Stimulated activated CD4-positive, alpha-beta T cell treated with anti-CD3 and anti-CD28 coated beads, Interleukin-1b, Interleukin-23, amount 100 ng/mL, for 48 hours (primary cell): Measurements from ENCODE around the gene GEMIN4.
"Not testable (repeated sequence)": the region's sequence is repeated elsewhere in the genome, so short reads cannot be mapped to it uniquely, and the experiment has no call there.

Experiments
- DNase-seq: peaks from one replicate; pipeline ENCODE4 v3.0.0-alpha.2; 2020

The GEMIN4 gene

DNA sequence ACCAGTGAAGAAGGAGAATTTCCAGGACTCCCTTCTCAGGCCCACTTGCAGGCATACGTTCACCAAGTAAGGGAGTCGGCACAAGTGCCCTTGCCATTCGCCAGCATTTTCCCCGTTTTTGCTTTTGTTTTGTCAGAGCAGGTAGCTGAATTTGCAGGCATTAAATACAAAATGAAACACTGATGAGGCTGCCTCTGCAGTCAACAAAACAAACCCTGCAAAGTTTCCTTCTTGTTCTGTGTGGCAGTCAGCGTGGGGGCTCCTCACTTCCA lies 22.2 kb upstream of the GEMIN4 start:
- no peak for DNase-seq

DNA sequence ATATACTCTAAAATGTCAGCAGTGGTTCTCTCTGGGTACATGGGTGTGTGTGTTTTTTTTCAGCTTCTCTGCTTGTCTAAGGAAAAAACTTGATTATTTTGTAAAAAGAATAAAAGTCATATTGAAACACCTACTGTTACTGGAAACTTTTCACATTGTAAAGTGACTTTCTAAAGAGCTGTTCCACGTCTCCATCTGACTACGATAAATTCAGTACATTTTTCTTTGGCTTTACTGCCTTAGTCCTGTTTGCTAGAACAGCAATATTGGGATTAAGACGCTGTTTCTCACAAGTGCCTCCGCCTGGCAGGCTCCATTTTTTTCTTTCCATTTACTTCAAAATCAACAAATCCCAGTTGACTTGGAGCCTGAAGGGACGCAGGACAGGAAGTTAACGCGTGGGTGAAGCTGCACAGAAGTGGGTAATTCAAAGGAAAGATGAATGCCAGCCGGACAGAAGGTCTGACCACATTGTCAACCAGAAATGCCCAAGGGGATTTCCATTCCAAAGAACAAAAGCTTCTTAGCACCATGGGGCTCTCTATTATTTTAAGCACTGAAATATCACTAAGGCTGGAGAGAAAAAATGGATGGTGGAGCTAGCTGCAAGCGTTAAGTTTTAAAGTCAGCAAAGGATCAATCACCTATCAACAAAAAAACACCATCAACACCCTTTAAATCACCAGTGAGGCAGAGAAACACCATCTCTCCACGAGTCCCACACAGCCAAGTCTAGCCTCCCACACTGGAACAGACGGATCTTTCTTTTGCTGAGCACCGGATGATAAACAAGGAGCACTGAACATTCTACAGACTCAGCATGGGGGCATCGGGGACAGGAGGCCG lies 21.6 kb upstream of the GEMIN4 start:
- no peak for DNase-seq

DNA sequence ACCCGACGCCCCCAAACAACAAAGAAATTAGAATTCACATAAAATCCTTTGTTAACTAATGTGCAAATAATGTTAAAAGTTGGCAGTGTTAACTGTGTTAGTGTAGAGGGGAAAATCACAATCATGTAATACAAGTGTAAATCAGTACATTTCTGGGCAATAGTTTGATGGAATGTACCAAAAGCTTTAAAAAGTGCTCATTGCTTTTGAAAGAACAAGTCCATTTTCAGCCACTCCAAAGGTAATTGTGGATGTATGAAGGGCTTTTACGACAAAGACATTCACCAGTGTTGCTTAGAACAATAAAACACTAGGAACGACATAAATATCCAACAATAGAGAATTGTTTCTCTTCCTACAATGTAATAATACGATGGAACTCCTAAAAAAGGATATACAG lies 21.0 kb upstream of the GEMIN4 start:
- DNase-seq, result no peak

DNA sequence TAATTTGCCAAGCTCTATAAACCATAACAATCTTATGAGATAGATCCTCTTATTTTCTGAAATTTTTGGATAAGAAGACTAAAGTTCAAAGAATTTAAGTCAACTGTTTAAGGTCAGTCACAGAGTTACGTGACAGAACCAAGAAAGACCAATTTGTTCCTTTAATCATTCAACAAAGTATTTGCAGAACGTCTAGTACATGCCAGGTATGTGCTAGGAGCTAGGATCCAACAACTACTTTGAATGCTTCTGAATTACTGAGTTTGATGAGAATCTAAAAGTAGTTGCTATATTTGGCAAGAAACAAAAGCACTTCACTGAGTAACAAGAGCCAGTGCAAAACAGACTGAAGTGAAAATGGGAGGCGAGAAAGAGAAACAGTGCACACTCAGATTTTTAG lies 15.0 kb upstream of the GEMIN4 start:
- DNase-seq, result no peak

DNA sequence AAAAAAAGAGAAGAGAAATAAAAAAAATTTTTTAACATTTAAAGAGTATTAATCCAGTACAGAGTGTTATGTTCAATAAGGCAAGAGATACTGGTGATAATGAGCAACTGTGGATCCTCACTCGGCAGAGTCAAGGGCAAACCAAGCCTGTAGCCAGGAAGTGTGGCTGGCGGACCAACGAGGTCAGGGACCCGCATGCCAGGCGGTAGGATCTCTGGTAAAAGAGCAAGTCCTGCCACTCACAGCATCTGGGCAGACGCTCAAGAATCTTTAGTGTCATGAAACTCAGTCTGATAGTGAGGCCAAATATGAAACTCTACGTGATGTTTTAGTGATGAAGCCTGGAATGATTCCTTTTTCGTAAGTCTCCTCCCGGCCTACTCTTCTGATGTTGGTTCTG lies 8.3 kb upstream of the GEMIN4 start:
- DNase-seq, result no peak

DNA sequence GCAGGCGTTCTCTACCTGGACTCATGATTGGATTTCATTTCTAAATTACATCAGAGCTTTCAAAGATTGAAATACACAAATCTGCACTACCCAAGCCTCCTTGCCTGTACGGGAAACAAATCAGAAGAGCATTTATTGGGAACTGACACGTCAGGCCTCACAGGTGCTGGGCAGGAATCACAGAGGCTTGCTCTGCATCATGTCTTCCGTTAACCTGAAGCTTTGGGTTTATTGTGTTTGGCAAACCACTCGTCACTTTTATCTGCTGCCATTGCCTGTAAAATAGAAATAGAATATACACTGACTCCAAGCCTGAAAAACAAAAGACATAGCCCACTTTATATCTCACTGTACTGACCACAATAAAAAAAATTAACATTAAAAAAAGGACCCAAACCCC lies 7.9 kb upstream of the GEMIN4 start:
- DNase-seq, result no peak

DNA sequence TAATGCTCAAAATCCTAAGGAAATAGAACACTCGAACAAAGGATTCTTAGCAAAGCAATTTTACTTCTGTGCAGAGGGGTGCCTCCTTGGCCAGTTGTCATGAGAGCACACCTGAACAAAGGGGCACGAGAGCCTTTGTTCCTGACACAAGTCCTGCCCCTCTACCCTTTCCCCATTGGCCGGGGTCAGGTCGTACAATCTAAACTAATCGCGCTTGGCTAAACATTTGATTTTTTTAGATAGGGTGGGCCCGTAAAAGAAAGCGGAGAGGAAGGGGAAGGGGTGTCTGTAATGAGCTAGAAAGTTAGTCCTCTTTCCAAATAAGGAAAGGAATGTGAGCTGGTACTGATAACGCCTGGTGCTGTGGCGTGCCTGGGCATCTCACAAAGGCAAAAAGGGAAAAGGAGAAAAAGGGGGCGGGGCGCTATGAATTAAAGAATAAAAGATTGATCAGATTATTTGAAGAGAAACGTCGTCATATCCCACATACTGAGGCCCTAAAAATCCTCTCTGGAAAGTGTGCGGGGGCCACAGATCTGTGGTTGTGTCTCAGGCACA lies 4.0 kb upstream of the GEMIN4 start:
- DNase-seq, result not testable (repeated sequence)

DNA sequence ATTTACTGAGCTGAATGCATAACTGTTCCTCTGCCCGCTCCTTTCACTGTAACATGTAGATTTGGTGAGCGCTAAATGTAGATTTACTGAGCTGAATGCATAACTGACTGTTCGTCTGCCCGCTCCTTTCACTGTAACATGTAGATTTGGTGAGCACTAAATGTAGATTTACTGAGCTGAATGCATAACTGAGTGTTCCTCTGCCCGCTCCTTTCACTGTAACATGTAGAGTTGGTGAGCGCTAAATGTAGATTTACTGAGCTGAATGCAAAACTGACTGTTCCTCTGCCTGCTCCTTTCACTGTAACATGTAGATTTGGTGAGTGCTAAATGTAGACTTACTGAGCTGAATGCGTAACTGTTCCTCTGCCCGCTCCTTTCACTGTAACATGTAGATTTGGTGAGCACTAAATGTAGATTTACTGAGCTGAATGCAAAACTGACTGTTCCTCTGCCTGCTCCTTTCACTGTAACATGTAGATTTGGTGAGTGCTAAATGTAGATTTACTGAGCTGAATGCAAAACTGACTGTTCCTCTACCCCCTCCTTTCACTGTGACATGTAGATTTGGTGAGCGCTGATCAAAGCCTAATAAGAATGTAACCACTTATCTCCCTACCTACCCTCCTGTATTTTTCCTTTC lies 3.4 kb upstream of the GEMIN4 start:
- DNase-seq, result not testable (repeated sequence)

DNA sequence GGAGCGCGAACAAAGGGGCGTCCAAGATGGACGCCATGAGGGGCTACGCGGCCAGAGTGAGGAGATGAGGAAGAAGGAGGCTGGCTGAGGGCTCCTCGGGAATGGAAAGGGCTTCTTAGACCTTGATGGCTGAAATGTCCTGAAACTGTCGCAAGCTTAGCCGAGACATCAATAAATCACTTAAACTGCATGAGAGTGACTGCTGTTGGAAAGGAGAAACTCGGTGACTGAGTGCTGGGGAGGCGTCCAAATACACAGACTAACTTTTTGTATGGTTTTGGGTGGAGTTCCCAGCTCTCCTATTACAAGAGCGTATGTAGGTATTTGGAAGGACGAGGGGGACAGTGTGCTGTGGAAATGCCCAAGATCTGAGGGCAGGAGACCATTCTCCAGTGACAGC lies 1.4 kb upstream of the GEMIN4 start:
- DNase-seq, result no peak

DNA sequence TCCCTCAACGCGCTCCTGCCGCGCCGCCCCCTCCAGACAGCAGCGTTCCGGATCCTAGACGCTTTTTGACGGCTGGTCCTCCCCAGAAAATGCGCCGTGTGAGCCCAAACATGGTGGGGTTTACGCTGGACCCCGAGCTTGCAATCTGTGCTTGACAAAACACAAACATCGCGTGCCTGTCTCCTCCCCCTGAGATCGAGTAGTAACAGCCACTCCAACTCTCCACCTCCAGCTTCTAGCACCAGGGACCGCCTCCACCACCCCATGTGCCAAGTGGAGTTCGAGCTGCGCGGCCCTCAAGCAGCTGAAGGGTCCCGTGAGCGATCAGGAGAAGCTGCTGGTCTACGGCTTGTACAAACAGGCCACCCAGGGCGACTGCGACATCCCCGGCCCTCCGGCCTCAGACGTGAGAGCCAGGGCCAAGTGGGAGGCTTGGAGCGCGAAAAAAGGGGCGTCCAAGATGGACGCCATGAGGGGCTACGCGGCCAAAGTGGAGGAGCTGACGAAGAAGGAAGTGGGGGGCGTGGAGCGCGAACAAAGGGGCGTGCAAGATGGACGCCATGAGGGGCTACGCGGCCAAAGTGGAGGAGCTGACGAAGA lies 656 bp upstream of the GEMIN4 start:
- DNase-seq, result no peak

DNA sequence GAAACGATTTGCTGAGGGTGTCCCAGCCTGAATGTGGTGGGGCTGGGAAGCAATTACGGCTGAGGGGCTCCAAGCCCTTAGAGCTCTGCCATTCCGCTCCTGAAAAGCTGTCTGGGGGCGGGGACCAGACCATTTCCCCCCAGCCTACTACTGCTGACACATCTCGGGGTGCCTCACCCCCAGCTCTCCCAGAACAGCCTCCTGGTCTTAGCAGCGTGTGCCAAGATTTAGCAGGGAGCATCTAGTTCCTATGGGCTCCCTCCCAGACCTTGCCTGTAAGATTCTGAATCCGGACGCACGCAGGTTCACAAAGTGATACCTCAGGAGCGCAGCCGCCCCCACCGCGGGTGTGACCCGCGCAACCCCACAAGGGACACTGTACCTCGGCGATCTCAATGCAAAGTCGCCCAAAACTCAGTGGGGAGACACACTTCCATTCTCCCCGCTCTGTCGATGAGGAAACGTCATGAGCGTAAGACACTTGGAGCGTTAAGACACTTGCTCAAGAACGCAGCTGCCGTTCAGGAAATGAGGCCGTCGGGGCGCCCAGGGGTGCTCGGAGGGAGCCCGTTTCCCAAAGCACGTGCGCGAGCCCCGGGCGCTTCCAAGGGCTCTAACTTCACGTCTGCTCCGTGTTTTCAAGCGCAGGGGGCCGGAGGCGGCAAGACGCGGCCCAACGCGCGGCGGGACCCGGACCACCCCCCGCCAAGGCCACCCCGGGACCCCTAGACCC lies 629 bp downstream of the GEMIN4 start:
- DNase-seq, result peak; percentile 53

DNA sequence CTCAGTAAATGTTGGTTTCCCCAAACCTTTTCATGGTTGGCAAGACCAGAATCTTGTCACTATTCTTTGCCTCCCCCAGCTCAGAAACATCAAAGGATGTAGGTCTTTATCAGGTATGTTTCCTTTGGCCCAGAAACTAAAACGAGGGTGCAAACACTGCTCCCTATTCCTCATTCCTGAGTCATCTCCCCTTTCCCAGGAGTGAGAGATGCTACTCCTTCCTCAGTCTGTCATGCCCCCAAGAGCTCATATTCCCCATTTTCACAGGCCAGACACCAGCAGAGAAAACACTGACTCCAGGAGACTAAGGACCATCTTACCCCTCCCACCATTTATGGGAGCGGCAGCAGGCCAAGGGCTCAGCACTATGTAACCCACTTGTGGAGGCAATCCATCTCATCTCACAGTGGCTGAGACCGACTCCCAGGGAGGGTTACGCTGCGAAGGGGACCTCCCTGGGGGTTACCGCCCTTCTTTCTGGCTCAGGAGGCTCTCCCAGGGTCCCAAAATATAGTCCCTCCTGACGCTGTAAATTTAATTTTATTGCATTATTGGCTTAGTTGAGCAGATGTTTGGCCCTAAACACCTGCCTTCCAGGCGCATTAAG lies 1.5 kb downstream of the GEMIN4 start:
- DNase-seq, result no peak

DNA sequence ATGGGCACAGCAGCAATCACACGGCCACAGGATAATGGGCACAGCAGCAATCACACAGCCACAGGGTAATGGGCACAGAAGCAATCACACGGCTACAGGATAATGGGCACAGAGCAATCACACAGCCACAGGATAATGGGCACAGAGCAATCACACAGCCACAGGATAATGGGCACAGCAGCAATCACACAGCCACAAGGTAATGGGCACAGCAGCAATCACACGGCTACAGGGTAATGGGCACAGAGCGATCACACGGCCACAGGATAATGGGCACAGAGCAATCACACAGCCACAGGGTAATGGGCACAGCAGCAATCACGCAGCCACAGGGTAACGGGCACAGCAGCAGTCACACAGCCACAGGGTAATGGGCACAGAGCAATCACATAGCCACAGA lies 2.7 kb downstream of the GEMIN4 start:
- DNase-seq, result not testable (repeated sequence)

DNA sequence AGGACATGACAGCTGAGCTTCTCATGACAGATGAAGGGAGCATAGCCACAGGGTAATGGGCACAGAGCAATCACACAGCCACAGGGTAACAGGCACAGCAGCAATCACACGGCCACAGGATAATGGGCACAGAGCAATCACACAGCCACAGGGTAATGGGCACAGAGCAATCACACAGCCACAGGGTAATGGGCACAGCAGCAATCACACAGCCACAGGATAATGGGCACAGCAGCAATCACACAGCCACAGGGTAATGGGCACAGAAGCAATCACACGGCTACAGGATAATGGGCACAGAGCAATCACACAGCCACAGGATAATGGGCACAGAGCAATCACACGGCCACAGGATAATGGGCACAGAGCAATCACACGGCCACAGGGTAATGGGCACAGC lies 3.5 kb downstream of the GEMIN4 start:
- DNase-seq, result not testable (repeated sequence)

DNA sequence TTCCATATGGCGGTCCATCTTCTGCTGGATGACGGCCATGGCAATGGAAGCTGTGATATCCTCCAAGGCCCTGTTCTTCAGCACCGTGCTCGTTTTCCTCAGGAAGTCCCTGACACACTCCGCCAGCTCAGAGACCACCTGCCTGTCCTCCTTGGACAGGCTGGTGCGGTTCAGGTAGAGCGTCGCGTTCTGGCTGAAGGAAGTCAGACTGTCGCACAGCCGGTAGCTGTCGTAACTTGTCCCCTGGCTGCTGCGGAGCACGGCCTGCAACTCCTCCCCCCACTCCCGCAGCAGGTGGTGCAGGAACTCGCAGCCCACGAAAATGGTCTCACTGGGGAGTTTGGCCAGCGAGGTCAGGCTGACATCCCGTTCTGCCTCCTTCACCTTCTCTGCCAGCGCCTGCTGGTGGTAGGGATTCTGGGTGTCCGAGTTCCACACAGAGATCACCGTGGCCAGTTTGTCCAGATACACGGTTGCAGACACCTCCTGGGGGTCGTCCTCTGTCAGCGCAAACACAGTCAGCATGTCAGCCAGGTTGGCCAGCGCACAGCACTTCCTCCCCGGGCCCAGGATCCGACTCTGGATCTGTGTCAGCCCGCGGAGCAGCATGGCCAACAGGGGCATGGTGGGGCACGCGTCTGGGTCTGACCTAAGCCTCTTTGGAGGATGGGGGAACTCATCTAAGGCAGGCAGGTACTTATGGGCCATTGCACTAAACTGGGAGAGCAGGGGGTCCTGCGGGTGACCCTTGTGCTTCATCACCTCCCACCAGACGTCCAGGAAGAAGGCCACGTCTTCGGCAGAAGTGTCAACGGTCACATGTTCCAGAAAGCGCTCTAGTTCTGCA lies 5.1 kb downstream of the GEMIN4 start:
- no peak for DNase-seq

DNA sequence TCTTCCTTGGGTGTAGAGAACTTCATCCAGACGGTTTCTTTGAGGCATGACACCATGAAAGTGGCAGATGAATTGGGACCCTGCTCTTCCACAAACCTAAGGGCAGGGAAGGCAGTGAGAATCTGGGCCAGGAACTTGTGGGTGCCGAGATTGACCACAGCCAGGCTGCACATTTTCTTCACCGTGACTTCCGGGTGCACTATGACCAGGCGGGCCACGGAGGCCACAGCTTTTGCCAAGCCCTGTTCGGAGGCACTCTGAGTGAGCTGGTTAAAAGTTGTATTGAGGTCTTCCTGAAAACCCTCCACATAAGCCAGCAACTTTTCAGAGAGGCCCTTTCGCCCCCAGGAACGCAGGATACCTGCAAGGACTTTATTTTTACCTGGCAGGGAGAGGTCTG lies 5.9 kb downstream of the GEMIN4 start:
- no peak for DNase-seq

DNA sequence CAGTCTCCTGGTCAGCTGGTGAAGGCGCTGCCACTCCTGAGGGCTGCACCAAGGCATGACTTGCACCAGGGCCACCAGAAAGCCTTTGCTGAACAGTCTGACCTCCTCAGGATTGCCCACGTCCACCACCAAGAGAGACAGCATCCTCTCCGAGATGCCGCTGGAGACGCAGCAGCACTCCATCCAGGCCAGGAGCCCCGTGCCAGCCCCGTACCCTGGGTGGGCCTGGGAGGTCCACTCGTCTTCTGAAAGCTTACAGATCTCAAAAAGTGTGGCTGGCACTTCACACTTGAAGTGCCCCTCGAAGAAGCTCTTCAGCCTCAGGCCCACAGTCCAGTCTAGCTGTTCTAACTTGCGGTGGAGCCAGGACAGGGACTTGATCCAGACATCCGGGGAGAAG lies 6.7 kb downstream of the GEMIN4 start:
- DNase-seq, result no peak

DNA sequence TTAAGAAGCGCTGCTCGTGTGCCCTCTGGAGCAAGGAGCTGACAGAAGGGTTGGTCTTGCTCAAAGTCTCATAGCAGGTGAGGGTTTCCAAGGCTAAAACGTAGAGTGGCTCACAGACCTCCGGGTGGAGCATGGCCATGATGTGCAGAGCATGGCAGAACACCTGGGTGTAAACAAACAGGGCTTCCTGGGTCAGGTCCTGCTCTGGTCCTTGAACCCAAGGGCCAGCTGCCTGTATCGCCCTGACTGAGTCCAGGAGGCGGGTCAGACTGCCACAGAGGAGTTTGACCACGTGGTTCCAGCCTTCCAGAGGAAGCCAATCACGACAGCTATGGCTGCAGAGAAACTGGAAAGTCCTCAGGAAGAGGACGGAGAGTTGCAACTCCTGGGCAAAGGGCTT lies 7.1 kb downstream of the GEMIN4 start:
- DNase-seq, result no peak

DNA sequence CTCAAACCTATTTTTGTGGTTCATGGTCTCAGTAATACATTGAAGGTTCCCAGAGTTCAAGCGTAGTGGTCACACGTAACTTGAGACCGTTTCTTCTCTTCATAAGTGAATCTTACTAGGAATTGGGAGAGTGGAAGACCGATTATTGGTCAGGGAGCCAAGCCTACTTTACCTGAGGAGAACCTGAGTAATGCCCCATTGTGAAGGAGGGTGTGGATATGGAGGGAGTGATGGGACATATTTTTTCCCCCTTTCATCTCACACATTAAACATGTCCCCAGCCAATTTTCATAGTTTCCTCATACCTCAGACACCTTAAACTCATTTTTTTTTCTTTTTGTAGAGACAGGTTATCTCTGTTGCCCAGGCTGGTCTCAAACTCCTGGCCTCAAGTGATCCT lies 8.9 kb downstream of the GEMIN4 start:
- DNase-seq, result no peak

DNA sequence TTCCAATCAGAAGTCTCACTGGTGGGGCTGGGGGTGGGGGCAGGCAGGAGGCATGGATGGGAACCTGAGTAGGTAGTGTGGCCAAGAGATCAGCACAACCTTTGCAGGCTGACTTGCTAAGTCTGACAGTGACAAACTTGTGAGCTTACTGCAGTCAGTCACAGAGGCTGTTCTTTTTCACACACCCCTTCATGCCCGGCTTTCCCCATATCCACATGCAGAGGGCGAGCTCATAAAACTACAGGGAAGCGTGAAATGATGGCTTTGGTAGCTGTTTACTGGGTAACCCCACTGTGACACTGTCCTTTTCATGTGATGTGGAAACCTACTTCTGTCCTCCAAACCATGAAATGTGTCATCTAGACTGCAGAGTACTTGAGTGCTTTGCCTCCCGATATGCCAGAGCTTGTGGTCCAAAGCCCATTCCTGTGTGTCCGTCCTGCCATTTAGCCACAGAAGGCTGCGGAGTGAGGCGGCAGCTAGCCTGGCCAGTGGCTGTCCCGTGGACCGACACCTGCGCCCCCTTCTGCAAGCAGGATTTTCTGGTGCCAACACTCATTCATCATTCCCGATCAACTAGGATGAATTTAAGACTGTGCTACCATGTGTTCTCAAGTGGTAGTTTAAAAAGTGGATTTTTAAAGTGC lies 9.8 kb downstream of the GEMIN4 start:
- DNase-seq, result no peak

DNA sequence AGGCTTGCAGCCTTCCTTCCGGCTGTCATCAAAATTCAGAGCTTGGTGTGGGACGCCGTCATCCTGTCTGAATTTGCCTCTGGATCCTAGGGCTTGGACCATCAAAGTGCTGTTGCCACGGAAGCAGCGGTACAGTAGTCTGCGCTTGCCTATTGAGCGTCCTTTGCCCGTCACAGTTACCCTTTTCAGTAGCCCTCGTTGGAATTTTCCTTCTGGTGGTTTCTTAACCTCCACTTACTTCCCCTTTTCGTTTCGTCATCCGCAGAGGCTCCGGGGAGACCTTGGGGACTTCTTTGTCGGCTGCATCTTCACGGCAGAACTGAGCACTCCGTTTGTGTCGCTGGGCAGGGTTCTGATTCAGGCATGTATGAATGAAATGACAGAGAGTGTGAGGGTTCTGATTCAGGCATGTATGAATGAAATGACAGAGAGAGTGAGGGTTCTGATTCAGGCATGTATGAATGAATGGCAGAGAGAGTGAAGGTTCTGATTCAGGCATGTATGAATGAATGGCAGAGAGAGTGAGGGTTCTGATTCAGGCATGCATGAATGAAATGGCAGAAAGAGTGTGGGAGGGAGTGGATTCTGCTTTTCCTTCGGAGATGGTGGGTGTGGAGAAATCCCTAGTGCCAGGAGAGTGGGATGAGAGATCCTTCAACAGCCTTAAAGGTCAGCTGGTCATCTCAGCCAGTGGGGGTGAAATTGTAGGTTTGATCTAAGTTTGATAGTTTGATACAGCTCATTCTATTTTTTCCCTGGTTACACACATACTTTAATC lies 11.6 kb downstream of the GEMIN4 start:
- DNase-seq, result peak; percentile 70
